ENCODE measurements around the gene CAMTA1.

CAMTA1 gene

DNA sequence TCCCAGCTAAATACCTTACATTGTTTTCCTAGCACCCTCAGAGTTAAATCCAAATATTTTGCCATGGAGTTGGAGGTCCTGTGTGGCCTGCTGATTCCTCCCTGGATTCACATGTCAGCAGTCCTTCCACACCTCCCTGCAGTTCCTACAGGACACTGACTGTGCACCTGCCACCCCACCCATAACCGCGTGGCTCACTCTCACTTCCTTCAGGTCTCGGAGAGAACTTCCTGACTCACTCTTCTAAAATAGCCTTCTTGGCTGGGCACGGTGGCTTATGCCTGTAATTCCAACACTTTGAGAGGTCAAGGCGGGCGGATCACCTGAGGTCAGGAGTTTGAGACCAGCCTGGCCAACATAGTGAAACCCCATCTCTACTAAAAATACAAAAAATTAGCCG is 8.4 kb upstream of the CAMTA1 start:
- no peak for DNase-seq (ENCODE audit: low read depth in 2 of 2)

- DNase-seq (ENCODE audit: low read depth in 2 of 2) = no peak
Observed at GRCh38 chr1:6777813-6778212, 7.4 kb upstream of the CAMTA1 start.

- DNase-seq (ENCODE audit: low read depth in 2 of 2) = no peak
Observed at GRCh38 chr1:6779089-6779805, 6.0 kb upstream of the CAMTA1 start.

DNA sequence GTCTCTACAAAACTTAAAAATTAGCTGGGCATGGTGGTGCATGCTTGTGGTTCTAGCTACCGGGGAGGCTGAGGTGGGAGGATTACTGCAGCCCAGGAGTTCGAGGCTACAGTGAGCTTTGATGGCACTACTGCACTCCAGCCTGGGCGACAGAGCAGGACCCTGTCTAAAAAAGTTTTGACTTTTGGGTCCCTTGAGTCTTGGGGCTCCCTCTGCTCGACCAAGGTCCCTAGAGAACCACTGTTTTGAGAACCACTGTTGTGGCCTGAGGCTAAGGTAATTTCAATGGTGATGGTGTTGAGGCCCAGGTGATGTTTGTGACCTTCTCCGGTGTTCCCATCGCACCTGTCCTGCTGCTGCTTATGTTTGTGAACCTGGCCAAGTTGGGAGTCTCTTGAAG is 3.1 kb upstream of the CAMTA1 start:
- DNase-seq (ENCODE audit: low read depth in 2 of 2) = no peak

- DNase-seq (ENCODE audit: low read depth in 2 of 2) = no peak
Observed at GRCh38 chr1:6783221-6783620, 2.0 kb upstream of the CAMTA1 start.

- DNase-seq (ENCODE audit: low read depth in 2 of 2) = no peak
Observed at GRCh38 chr1:6783936-6784559, 1.2 kb upstream of the CAMTA1 start.

- peak; percentile 98 for DNase-seq (ENCODE audit: low read depth in 2 of 2)
Observed at GRCh38 chr1:6784560-6785317, 515 bp upstream of the CAMTA1 start.

GRCh38 chr1:6785728-6786505 is 663 bp downstream of the CAMTA1 start:
- peak in 1 of 2 donors; percentile 18 for DNase-seq (ENCODE audit: low read depth in 2 of 2)

DNA sequence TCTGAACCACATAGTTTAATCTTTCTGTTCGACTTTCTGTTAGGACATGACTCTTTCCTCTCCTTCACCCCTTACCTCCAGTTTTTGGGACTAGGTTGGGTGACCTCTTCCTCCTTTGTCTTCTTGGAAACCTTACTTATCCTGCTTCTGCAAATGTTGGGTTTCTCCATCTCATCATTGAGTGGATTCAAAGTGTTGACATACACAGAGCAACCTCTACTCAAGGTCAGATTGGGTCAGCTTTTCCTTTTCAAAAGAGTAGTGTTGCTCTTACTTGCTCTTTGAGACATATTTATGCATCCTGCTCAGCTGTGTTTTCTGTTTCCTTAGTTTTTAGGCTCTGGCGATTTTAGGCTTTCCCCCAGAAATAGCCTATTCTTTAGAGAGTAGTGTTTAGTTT is 3.7 kb downstream of the CAMTA1 start:
- DNase-seq (ENCODE audit: low read depth in 2 of 2) = no peak

DNA sequence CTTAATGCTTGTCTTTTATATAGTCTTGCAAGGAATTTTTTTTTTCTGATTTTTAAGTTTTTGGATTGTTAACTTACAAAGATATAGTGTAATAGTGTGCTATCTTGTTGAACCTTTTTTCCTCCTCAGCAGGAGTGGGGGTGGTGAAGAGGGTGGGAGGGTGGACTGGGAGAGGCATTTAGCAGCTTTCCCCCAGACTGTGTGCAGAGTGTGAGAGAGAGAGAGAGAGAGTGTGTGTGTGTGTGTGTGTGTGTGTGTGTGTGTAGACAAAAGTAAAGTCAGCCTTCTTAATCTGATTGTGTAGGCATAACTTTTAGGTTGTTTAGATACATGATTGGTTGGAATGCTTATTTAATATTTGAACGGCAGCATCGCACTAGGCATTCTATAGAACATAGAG is 4.9 kb downstream of the CAMTA1 start:
- DNase-seq (ENCODE audit: low read depth in 2 of 2) = no peak

GRCh38 chr1:6794164-6794563 is 8.9 kb downstream of the CAMTA1 start:
- DNase-seq (ENCODE audit: low read depth in 2 of 2) = no peak

DNA sequence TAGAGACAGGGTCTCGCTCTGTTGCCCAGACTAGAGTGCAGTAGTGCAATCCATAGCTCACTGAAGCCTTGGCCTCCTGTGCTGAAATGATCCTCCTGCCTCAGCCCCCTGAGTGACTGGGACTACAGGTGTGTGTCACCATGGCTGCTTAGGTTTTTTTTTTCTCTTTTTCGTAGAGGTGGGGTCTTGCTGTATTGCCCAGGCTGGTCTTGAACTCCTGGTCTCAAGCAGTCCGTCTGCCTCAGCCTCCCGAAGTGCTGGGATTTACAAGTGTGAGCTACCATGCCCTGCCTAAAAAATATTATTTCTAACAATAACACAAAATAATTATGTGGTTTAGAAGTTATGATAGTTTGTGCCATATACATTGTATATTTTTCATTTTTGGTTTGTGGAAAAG is 9.9 kb downstream of the CAMTA1 start:
- no peak for DNase-seq (ENCODE audit: low read depth in 2 of 2)

GRCh38 chr1:6795661-6796060 is 10.4 kb downstream of the CAMTA1 start:
- no peak for DNase-seq (ENCODE audit: low read depth in 2 of 2)

DNA sequence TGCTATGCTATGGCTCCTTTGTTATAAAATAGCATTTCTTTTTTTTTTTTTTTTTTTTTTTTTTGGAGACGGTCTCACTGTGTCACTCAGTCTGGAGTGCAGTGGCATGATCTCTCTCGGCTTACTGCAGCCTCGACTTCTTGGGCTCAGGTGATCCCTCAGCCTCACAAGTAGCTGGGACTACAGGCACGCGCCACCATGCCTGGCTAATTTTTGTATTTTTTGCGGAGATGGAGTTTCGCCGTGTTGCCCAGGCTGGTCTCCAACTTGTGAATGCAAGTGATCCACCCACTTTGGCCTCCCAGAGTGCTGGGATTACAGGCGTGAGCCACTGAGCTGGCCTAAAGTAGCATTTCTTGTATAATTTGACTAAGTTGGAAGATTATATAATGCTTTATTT is 10.8 kb downstream of the CAMTA1 start:
- DNase-seq (ENCODE audit: low read depth in 2 of 2) = no peak

- no peak for DNase-seq (ENCODE audit: low read depth in 2 of 2)
Observed at GRCh38 chr1:6799499-6799898, 14.2 kb downstream of the CAMTA1 start.

- no peak for DNase-seq (ENCODE audit: low read depth in 2 of 2)
Observed at GRCh38 chr1:6800745-6801144, 15.5 kb downstream of the CAMTA1 start.

DNA sequence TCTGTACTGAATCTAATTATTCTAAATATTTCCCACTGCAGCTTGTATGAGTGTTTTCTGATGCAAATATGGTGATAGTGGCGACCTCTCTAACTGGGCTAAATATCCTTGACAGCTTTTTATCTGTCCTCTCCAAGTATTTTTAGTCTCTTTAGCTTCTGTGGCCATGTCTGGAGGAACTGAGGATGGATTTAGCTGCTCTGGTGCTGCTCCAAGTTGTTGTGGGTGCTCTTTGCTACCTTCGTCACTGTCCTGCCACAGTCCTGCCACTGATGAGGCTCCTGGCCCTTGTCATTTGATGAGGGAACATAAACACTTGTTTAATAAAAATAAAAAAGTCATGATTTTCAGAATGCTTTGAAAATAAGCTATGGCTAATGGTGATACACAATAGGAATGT is 15.9 kb downstream of the CAMTA1 start:
- DNase-seq (ENCODE audit: low read depth in 2 of 2) = no peak

DNA sequence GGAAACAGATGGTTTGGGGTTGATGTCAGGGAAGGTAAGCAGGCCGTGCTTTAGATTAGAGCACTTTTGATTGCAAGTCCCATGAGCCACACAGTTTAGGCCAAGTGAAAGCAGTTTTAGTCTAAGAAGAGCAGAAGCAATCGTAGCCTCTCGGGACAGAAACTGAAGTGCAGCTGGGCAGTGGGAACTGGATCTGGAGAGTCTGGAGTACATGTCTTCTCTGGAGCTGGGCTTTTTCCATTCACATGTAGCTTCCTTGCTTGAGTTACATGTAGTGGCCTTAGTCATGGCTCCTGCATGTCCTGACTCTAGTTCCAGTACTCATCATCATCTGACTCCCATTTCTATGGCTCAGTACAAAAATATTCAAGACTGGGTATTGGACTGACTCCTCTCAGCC is 16.7 kb downstream of the CAMTA1 start:
- DNase-seq (ENCODE audit: low read depth in 2 of 2) = no peak

DNA sequence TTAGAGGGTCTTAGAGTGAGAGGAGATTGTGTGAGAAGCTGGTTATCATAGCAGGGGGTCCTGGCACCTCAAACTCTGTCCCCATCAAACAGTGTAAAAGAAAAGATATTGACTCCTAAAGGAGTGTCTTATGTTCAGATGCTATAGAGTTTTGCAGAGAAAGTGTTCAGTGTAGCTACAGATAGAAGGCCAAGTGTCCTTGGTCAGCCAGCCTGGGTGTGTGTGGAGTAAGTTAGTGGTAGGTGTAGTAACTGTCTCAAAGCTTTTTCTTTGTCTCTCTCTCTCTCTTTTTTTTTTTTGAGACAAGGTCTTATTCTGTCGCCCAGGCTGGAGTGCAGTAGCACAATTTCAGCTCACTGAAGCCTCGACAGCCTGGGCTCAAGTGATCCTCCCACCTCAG is 17.2 kb downstream of the CAMTA1 start:
- DNase-seq (ENCODE audit: low read depth in 2 of 2) = no peak

- no peak for DNase-seq (ENCODE audit: low read depth in 2 of 2)
Observed at GRCh38 chr1:6802893-6803292, 17.6 kb downstream of the CAMTA1 start.

- DNase-seq (ENCODE audit: low read depth in 2 of 2) = no peak
Observed at GRCh38 chr1:6803357-6803756, 18.1 kb downstream of the CAMTA1 start.

GRCh38 chr1:6805004-6805416 is 19.8 kb downstream of the CAMTA1 start:
- no peak for DNase-seq (ENCODE audit: low read depth in 2 of 2)

Data from activated CD4-positive, alpha-beta T cell treated with anti-CD3 and anti-CD28 coated beads for 24 hours (primary cell).